ENCODE results near the gene ATXN1.
"Not testable (repeated sequence)": the region's sequence is repeated elsewhere in the genome, so short reads cannot be mapped to it uniquely, and the experiment has no call there.

Gene ATXN1

DNA sequence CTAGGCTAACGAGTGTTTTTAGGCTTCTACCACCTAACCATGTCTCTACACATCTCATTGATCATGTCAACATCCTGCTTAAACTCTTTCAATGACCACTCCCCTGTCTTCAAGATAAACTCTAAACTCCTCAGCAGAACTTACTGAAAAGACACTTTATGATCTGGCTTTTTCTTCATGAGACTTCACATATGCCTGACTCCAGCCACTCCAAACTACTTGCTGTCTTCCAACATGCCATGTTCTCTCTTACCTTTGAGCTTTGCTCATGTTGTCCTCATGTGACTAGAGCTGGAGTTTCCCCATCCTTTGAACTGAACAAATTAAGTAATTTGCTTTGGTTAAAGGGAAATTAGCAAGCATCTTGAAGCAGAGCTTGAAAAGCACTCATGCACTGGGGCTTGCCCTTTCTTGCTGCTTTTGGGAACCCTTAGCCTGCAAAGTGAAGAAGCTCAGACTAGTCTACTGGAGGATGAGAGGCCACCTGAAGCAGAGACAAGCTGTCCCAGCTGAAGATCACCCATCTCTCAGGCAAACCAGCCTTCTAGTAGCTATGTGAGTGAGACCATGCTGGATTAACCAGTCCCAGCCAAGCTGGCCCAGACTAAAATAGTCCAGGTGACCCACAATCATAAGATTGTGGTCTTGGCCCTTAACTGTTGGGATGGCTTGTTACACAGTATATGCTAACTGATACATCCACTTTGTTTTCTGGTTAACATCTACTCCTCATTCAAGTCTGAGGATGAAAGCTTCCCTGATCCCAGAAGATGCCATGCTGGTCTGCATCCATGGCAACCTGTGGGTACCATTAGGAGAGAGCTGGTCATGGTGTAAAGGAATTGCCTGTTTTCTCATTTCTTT is 287.1 kb downstream of the ATXN1 start:
- DNase-seq (ENCODE audit: low spot score), result no peak

DNA sequence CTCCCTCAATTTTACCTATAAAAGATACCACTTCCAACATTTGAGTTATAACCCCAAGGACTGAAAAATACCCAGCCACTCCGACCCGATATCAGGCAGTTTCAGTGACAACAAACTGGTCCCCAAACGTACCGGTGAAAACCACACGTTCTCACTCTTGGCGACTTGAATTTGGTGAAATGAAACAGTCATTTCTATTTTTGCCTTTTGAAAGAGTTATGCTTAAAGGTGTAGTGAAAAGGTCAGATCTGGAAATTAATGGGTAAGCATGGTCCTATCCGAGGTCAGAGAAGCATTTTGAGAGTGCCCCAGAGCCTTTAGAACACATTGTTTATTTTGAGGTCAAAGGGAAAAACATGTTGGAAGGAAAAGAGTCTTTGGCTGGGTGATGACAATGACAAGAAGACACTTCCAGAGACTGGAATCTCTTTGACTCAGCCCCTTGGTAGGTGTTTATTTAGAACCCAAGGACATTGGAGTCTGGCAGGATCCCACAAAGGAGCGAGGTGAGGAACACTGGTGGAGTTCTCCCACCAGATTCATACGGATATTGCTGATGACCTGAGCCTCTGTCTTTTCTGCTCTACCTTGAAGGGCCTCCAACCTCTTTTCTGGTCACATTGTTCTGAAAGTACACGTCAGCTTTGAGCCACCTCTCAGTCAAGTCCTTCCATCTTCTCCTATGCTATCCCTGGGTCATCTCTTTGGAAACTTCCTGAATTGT is 287.9 kb downstream of the ATXN1 start:
- DNase-seq (ENCODE audit: low spot score), result no peak

DNA sequence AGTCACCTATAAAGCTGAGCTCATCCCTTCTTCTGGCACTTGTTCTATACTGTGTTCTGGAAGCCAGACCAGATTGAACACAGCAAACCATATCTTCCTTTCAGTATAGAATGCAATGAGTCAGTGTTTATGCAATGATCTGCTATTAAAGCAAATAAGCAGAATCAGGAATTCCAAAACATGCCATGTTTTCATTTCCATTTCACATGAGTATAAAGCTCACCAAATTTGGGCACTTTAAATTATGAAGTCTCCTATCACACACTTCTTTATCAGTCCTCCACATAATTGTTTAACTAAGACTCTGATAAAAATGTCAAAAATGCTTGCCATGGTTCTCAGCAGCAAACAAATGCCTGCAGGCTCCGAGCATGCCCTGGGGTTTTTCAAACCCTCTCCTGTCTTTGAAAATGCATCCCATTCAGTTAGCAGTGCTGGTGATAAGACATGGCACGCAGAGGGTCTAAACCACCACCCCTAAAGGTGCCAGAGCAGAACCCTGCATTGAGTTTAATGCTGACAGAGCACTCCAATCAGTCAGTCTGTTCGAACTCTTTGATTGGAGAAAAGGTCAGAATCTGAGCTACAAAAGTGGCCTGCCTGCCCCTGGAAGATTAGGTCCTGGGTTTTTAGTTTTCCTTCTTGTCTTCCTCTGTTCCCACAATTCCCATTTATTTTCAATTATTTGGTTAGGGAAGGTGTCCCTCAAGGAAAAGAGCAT is 288.8 kb downstream of the ATXN1 start:
- no peak for DNase-seq (ENCODE audit: low spot score)

- DNase-seq (ENCODE audit: low spot score), result no peak
Observed at GRCh38 chr6:16471910-16472297, 289.4 kb downstream of the ATXN1 start.

DNA sequence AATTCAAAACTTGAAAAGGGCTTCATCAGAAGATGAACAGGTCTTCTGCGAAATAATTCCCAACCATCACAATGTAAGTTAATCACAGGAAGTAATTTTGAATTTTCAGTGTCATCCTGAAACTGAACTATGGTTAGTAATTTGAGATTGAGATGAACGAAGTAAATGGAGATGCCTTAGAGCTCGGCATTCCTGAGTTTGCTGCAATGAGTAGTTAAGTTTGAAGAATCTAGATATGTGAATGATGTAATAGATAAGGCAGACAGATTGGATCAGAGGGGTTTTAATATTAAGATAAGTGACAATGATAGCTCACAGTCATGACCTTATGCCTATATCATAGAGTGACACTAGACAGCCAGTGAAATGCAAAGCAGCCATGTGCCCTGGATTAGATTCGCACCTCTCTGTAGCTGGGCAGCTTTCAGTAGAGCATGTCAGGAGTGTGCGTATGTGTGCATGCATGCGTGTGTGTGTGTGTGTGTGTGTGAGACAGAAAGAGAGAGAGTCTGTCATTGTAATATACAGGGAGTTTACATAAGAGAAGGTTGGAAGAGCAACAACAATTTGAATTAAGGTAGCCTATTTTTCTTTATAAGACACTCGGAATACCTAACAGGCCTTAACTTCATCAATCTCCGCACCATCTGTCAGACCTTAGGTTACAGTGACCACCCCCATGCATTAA is 289.9 kb downstream of the ATXN1 start:
- DNase-seq (ENCODE audit: low spot score), result no peak

DNA sequence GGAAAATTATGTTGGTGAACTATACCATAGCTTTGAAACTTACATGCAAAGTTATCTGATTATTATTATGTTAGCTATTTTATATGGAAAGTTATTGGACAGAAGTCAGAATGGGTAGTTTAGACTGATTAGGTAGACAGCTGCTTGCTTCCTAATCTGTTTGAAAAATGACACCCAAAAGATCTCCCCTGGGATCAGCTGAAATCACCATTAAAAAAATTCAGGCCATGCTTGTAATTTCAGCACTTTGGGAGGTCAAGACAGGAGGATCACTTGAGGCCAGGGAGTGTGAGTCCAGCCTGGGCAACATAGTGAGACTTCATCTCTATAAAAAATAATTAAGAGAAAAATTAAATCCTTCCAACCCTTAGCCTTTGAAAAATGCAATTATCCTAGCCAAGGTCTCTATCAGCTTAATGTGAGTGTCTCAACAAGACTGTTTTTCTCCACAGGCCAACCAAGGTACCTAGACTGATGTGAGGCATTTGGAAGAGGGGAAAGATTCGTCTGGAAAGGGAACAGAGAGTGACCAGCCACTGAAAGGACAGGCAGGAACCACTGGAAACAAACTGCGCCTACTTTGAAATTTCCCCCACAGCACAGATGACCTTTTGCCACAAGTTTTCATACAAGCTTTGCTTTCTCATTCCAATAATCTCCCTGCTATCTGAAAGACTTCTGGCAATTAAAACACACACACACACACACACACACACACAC is 290.6 kb downstream of the ATXN1 start:
- no peak for DNase-seq (ENCODE audit: low spot score)

DNA sequence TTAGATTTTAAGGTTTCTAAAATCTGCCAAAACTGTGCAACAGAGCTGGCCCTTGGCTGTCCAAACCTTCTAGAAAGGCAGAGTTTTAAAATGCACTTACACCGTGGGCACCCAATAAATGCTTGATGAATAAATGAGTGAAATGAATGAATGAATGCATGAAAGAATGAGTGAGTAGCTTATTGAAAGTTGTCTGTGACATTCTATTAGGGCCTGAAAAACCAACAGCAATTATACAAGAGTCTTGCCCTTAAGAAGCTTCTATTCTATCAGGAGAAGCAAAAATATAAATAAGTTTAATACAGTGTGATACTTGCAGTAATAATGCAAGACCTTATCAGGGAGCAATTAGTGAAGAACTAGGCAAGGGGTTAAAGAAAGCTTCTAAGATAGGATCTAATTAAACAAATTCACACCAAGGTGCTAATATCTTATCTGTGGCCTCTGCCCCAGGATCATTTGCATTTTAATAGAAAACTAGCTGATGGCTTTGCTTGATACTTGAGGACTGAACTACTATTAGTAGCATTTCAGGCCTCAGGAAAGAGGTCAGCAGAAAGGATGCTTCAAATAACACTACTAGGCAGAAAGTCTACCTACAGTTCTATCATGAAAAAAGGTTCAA is 292.2 kb downstream of the ATXN1 start:
- no peak for DNase-seq (ENCODE audit: low spot score)

- DNase-seq (ENCODE audit: low spot score), result no peak
Observed at GRCh38 chr6:16466800-16467553, 294.3 kb downstream of the ATXN1 start.

DNA sequence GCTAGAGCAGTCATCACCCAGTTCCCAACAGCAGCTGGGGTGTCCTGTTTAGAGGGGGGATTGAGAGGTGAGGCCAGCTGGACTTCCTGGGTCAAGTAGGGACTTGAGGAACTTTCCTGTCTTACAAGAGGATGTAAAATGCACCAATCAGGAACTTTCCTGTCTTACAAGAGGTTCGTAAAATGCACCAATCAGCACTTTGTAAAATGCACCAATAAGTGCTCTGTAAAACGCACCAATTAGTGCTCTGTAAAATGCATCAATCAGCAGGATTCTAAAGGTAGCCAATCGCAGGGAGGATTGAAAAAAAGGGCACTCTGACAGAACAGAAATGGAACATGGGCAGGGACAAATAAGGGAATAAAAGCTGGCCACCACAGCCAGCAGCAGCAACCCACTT is 297.2 kb downstream of the ATXN1 start:
- no peak for DNase-seq (ENCODE audit: low spot score)

DNA sequence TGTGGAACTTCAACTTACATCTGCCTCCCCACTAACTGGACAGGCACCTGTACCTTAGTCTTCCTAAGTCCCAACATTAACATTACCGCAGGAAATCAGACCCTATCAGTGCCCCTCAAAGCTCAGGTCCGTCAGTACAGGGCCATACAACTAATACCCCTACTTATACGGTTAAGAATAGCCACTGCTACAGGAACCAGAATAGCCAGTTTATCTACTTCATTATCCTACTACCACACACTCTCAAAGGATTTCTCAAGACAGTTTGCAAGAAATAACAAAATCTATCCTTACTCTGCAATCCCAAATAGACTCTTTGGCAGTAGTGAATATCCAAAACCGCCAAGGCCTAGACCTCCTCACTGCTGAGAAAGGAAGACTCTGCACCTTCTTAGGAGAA is 298.0 kb downstream of the ATXN1 start:
- not testable (repeated sequence) for DNase-seq (ENCODE audit: low spot score)

DNA sequence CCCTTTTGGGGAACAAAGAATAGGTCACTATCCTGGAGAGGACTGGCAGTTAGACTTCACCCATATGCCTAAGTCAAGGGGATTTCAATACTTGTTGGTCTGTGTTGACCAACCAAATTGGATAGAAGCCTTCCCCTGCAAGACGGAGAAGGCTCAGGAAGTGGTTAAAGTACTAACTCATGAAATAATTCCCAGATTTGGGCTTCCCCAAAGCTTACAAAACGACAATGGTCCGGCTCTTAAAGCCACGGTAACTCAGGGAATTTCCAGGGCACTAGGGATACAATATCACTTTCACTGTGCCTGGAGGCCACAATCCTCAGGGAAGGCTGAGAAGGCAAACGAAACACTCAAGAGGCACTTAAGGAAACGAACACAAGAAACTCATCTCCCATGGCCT is 299.8 kb downstream of the ATXN1 start:
- DNase-seq (ENCODE audit: low spot score), result no peak

GRCh38 chr6:16459472-16459871 is 301.8 kb downstream of the ATXN1 start:
- not testable (repeated sequence) for DNase-seq (ENCODE audit: low spot score)

GRCh38 chr6:16452348-16452747 is 308.9 kb downstream of the ATXN1 start:
- no peak for DNase-seq (ENCODE audit: low spot score)

- DNase-seq (ENCODE audit: low spot score), result no peak
Observed at GRCh38 chr6:16450821-16451220, 310.4 kb downstream of the ATXN1 start.

DNA sequence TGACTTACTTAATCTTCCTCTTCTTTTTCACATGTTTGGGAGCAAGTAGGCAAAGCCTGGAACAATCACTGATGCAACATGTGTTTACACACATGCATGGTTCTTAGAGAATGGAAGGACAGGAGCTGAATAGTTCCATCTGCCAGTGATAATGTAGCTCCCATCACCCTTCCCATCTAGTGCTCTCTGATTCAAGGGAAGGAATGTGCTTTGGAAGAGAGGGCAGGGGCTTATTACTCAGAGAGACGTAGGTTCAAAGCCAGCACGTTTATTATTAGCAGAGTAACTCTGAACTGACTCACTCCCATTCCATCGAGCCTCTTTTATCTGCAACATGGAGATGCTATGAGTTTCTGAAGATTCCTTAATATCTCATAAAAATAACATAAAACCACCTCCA is 311.0 kb downstream of the ATXN1 start:
- no peak for DNase-seq (ENCODE audit: low spot score)

- DNase-seq (ENCODE audit: low spot score), result no peak
Observed at GRCh38 chr6:16446273-16446672, 315.0 kb downstream of the ATXN1 start.

- DNase-seq (ENCODE audit: low spot score), result no peak
Observed at GRCh38 chr6:16442031-16442430, 319.2 kb downstream of the ATXN1 start.

- no peak for DNase-seq (ENCODE audit: low spot score)
Observed at GRCh38 chr6:16441262-16441661, 320.0 kb downstream of the ATXN1 start.

- no peak for DNase-seq (ENCODE audit: low spot score)
Observed at GRCh38 chr6:16440636-16441212, 320.5 kb downstream of the ATXN1 start.
